GM10248 (cell line): ENCODE data around the gene SLC40A1.

Source experiments
- CTCF ChIA-PET: fragments of 300-600 bp; sonication (Branson Sonifier 250); formaldehyde crosslinking; extraction: SDS; loops from one replicate; lab custom pipeline; 2021; ENCODE audit warnings: antibody characterized with exemption; lab: Yijun Ruan, JAX
- POLR2A ChIA-PET: fragments of 350-650 bp; sonication (Branson Sonifier 250); formaldehyde crosslinking; extraction: SDS; loops from one replicate; lab custom pipeline; 2020; ENCODE audit warnings: antibody characterized with exemption; lab: Yijun Ruan, JAX
- DNase-seq: peaks from one replicate; pipeline ENCODE4 v3.0.0; 2012; ENCODE audit errors: extremely low spot score
- TF ChIP-seq, protein P1 (sequence below): IDR thresholded peaks from 2 replicates; pipeline ENCODE4 v1.5.1; 2012; ENCODE audit warnings: mild to moderate bottlenecking, low read depth; ENCODE audit errors: extremely low read depth, missing control alignments, control extremely low read depth

Gene SLC40A1

DNA sequence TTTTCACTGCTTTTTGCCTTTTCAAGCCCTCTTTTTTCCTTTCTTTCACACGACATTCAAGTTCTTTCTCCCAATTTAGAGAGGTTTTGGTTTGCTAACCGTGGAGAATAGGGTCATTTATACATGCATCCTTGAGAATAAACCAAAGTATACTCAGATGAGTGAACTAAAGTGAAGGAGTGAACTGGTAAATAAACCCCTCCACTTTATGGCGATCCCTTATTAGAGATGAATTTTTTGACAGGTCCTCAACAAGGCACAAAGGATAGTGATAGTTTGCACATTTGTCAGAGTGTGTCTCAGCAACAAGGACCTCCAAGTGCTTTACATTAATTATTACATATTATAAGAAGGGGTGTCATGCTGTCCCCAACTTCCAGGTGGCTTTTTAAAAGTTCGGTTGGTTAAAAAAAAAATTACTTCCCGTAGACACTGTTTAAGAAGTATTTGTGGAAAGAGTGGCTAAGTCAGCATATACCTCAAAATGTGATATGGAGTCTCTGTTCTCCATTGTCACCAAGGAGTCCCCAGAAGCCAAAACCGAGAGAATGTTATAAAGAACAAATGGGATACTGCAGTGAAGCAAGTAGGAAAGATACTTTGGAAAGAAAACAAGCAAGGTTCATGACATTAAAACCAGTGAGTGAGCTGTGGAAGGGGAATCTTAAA, 1.7 kb upstream of the SLC40A1 start:
- CTCF ChIA-PET: no interaction called here
- DNase-seq: no peak
- TF ChIP-seq, protein P1, sequence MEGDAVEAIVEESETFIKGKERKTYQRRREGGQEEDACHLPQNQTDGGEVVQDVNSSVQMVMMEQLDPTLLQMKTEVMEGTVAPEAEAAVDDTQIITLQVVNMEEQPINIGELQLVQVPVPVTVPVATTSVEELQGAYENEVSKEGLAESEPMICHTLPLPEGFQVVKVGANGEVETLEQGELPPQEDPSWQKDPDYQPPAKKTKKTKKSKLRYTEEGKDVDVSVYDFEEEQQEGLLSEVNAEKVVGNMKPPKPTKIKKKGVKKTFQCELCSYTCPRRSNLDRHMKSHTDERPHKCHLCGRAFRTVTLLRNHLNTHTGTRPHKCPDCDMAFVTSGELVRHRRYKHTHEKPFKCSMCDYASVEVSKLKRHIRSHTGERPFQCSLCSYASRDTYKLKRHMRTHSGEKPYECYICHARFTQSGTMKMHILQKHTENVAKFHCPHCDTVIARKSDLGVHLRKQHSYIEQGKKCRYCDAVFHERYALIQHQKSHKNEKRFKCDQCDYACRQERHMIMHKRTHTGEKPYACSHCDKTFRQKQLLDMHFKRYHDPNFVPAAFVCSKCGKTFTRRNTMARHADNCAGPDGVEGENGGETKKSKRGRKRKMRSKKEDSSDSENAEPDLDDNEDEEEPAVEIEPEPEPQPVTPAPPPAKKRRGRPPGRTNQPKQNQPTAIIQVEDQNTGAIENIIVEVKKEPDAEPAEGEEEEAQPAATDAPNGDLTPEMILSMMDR: no peak
- POLR2A ChIA-PET: no interaction called here

DNA sequence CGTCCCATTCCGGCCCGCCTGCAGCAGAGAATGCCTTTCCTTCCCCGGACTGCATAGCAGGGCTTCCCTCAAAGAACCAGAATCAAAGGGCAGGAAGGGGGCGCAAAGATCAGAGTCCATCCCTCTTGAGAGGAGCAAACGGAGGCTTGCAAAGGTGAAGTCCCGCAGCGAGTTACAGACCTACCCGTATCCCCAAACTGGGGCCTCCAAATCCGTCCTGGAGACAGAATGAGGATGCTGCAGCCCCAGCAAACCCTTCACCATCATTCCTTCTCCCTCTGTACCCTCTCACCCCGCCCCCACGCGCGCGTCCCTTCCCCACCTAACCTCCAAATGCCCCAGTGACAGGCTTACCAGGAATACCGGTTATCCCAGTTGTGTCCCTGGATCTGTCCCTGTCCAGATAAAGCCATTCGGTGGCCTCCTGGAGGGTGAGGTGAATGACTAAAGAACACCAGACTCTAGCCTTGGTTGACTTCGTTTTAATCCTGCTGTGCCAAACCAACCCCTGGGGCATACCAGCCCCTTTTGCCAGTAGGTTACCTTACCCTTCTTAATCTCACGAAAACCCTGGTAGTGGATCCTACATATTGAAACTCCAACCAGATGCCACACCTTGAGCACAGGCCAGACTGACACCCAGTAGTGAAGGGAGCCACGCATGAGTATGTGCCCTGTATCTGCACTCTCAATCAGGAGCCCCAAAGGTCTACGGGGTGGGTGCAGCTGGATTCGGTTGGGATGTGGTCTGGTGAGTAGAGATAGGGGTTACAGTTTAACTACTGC, 961 bp upstream of the SLC40A1 start:
- peak; percentile 21 for DNase-seq
- ChIA-PET POLR2A (no interaction called here), CTCF (interaction anchor here (1.5 kb wide), 1 partner anchor 38 kb away, joined by 3 read pairs; no protein-coding TSS in a partner anchor)

DNA sequence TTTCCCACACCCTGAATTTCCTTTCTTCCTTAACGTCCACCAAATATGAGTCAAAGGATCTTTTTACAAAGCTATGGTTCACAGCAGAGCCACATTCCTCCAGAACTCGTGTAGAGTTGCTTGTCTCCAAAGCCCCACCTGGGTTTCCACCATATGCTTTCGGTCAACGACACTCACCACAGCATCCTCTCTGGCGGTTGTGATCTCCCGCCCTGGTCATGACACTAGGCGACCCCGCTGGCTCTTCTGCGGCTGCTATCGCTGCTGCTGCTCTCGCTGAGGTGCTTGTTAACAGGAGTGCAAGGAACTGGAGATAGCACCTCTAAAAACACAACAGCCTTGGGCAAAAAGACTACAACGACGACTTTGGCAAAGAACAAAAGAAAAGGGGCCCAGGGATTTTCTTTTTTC, 340 bp downstream of the SLC40A1 start:
- peak; percentile 13 for DNase-seq
- TF ChIP-seq, protein P1: no peak
- ChIA-PET POLR2A (no interaction called here), CTCF (interaction anchor here (1.4 to 1.7 kb wide), 3 partner anchors 28 to 49 kb away, joined by 3 to 4 read pairs (median 3); no protein-coding TSS in a partner anchor)

More for the DNA sequence above, 961 bp upstream of the SLC40A1 start:
- TF ChIP-seq, protein P1: no peak

DNA sequence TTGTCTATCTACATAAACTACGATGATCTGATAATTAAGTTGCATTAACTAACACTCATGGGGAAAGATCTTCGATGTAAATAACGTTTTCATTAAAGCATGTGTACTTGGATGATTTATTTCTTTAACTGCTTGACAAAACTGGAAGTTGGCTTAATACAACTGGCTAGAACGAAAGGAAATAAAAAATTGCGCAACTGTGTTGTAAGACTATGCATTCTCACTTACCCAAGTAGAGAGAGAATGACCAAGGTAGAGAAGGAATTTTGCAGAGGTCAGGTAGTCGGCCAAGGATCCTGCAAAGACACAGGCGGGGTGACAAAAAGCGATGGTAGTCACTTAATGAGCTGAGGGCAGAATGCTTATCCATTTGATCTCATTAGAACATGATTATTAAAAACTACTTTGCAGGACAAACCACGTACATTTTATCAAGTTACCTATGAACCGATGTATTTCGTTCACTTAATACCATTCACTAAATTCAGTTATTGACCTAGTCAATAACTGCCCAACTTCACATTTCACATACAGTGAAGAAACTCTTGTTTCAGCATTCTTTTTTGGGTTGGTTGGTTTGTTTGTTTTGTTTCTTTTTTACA, 900 bp downstream of the SLC40A1 start:
- TF ChIP-seq, protein P1: no peak
- no peak for DNase-seq
- CTCF ChIA-PET: interaction anchor here (0.9 to 1.7 kb wide), 4 partner anchors 18 to 49 kb away, joined by 3 to 4 read pairs (median 4); no protein-coding TSS in a partner anchor
- POLR2A ChIA-PET: no interaction called here

DNA sequence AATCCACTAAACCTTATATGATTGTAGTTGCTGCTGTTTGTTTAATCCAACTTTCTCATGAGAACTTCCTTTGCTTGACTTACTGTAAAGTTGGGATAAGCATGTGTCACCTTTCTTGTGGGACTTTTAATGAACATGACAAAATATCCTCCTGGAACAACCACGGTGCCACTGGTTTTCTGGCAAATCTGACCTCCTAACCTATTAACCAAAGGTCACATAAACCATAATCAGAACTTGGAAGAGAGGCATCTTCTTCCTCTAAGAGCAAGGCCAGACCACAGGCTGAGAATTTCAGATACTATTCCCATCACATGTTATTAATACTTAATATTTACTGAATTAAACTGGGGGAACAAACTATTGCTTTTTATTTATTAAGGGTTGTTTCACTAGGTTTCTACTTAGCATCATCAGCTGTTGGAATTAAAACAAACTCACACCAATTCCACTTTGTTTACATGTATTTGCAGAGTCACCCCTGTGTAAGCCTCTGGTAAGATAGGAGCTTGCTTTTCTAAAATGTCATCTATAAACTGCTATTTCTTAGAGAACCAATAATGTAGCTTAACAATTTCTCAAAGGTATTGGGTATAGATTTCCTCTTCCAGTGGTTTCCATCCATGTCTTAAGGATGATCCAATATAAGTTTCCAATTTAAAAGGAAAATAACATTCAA, 2.2 kb downstream of the SLC40A1 start:
- CTCF ChIA-PET: interaction anchor here (1.7 kb wide), 1 partner anchor 30 kb away, joined by 4 read pairs; no protein-coding TSS in a partner anchor
- POLR2A ChIA-PET: no interaction called here
- TF ChIP-seq, protein P1: no peak
- no peak for DNase-seq

DNA sequence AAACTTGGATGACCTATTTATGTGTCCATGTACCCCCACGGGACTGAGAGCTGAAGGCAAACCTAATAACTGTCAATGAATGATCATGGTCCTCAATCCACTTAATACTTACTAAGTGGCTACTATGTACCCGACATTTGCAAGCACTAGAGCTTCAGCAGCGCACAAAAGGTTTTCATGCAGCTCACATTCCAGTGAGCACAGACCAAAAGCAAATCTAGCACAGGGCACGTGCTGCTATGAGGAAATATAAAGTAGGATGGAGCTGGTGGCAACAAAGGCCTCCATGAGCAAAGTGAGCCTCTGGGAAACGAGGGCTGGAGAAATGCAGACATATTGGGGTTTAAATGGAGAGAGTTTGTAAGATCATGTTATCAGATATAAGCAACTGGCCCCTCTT, 3.5 kb downstream of the SLC40A1 start:
- CTCF ChIA-PET: no interaction called here
- DNase-seq: no peak
- POLR2A ChIA-PET: no interaction called here
- TF ChIP-seq, protein P1: no peak
